Left lung (tissue), 10 donors: ENCODE measurements around the gene ALG12. TPM values are rescaled to one million over a fixed set of nuclear protein-coding genes. Genes with fewer than 3 reads are reported as not detected.

ENCODE experiments used
- ATAC-seq: fragments of 200-7000 bp; cut with Tn5 transposase; one replicate; pipeline ENCODE4 v1.9.1; 2020; ENCODE audit warnings: moderate library complexity
- DNase-seq, 4 donors: peaks; one replicate each; pipeline ENCODE4 v3.0.0-alpha.2; 2013 to 2020
- H3K27ac ChIP-seq, 2 donors: fragments of 200-600 bp; sonication (generic) in 1 of 2; one replicate each; pipeline versions ENCODE4 v1.5.0 to v1.8.0; 2020 to 2021
- H3K27me3 ChIP-seq, 2 donors: fragments of 200-600 bp; sonication (generic) in 1 of 2; one replicate each; pipeline versions ENCODE4 v1.5.0 to v1.8.0; 2020 to 2021
- H3K36me3 ChIP-seq, 2 donors: fragments of 200-600 bp; sonication (generic) in 1 of 2; one replicate each; pipeline versions ENCODE4 v1.5.0 to v1.8.0; 2020 to 2021
- H3K4me1 ChIP-seq, 2 donors: fragments of 200-600 bp; one replicate each; pipeline ENCODE4 v1.8.0; 2021
- H3K4me3 ChIP-seq, 2 donors: fragments of 200-600 bp; sonication (generic) in 1 of 2; one replicate each; pipeline versions ENCODE4 v1.5.0 to v1.8.0; 2020 to 2021; ENCODE audit warnings: mild to moderate bottlenecking in 1 of 2
- H3K9me3 ChIP-seq, 2 donors: fragments of 200-600 bp; sonication (generic) in 1 of 2; one replicate each; pipeline versions ENCODE4 v1.5.0 to v1.8.0; 2020 to 2021
- CTCF ChIP-seq, 2 donors: fragments of 200-600 bp; sonication (generic) in 1 of 2; IDR thresholded peaks; one replicate each; pipeline versions ENCODE4 v1.5.0 to v1.8.0; 2021; ENCODE audit warnings: antibody characterized with exemption in 2 of 2
- intact Hi-C, 2 donors: fragments of 100-400 bp; cut with DNase I; formaldehyde crosslinking; loops; one replicate each; pipeline versions ENCODE4 v1.11.2 to v1.14.2; 2022
- polyA plus RNA-seq, 6 donors: library from polyadenylated mRNA; unstranded; fragments of 120-200 nt; gene quantifications; one replicate each; pipeline ENCODE4 v1.2.1, GENCODE V29; 2013; ENCODE audit not compliant: insufficient read length in 6 of 6
- total RNA-seq, 2 donors: library from RNA; stranded (reverse); fragmentation: NEBNext Ultra II Directional; extraction: Animal tissue kit (Norgen Biotek cat#: 25700); gene quantifications; one replicate each; pipeline ENCODE4 v1.2.1, GENCODE V29; 2021
- donor health status: DM: no; HTN: yes; CAD: no.
- donor health status: DM: no; HTN: no; CAD: no.

Gene ALG12
- total and polyA plus RNA-seq, 8 donors: 16.4 to 35.2 (median 24.7) TPM

GRCh38 chr22:49883294-49883640 is 35.0 kb downstream of the ALG12 start:
- H3K4me3 ChIP-seq: no peak overlapping the region
- peaks cover 0 to 46% of the 10 kb centered on the region in 2 donors for H3K36me3 ChIP-seq
- H3K9me3 ChIP-seq: no peaks in the 10 kb centered on the region
- no peak overlapping the region for H3K27ac ChIP-seq
- H3K4me1 ChIP-seq: no peaks in the 10 kb centered on the region
- ATAC-seq (no peak), DNase-seq (no peak)
- intact Hi-C loops: no loop called here
- TF ChIP-seq CTCF (IDR thresholded peaks at IDR 0.05): no peak
- no peaks in the 10 kb centered on the region for H3K27me3 ChIP-seq

- no peak overlapping the region for H3K4me3 ChIP-seq
- ATAC-seq: no peak
These were observed 35.5 kb downstream of the ALG12 start for GRCh38 chr22:49882519-49883293.

DNA sequence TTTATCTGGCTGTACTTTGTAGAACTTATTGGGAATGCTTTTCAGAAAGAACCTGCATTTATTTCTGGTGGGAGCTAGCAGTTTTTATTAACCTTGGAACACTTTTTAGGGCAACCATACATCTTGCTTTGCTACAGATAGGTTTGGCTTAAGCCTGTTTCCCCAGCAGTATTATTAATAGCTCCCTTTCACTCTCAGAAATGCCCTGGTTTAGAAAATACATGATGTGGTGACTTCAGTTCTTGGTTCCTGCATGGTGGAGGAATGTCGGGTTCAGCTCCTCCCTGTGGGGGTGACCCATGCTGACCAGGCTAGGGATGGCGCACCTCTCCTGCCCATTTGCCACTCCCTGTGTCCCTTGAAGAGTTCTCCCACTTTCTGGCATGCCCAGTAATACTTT is 36.4 kb downstream of the ALG12 start:
- no peak overlapping the region for H3K27ac ChIP-seq
- intact Hi-C loops: no loop called here

More at GRCh38 chr22:49882519-49883293, 35.5 kb downstream of the ALG12 start:
- H3K27me3 ChIP-seq: no peaks in the 10 kb centered on the region
- H3K9me3 ChIP-seq: no peaks in the 10 kb centered on the region
- H3K27ac ChIP-seq: no peak overlapping the region
- TF ChIP-seq CTCF (IDR thresholded peaks at IDR 0.05): no peak
- H3K36me3 ChIP-seq: peaks cover 0 to 45% of the 10 kb centered on the region in 2 donors
- intact Hi-C loops: no loop called here
- no peak for DNase-seq
- H3K4me1 ChIP-seq: no peaks in the 10 kb centered on the region

GRCh38 chr22:49880281-49880680 is 38.0 kb downstream of the ALG12 start:
- Histone ChIP-seq H3K27me3 (no peaks in the 10 kb centered on the region), H3K4me3 (no peak overlapping the region), H3K27ac (no peak overlapping the region), H3K9me3 (no peaks in the 10 kb centered on the region), H3K36me3 (peaks cover 0 to 25% of the 10 kb centered on the region in 2 donors), H3K4me1 (no peaks in the 10 kb centered on the region)
- TF ChIP-seq CTCF (IDR thresholded peaks at IDR 0.05): no peak
- intact Hi-C loops: no loop called here
- no peak for DNase-seq
- no peak for ATAC-seq

More for the DNA sequence above, 36.4 kb downstream of the ALG12 start:
- DNase-seq (no peak), ATAC-seq (no peak)
- TF ChIP-seq CTCF (IDR thresholded peaks at IDR 0.05): no peak
- Histone ChIP-seq H3K36me3 (peaks cover 0 to 41% of the 10 kb centered on the region in 2 donors), H3K4me3 (no peak overlapping the region), H3K4me1 (no peaks in the 10 kb centered on the region), H3K9me3 (no peaks in the 10 kb centered on the region), H3K27me3 (no peaks in the 10 kb centered on the region)

DNA sequence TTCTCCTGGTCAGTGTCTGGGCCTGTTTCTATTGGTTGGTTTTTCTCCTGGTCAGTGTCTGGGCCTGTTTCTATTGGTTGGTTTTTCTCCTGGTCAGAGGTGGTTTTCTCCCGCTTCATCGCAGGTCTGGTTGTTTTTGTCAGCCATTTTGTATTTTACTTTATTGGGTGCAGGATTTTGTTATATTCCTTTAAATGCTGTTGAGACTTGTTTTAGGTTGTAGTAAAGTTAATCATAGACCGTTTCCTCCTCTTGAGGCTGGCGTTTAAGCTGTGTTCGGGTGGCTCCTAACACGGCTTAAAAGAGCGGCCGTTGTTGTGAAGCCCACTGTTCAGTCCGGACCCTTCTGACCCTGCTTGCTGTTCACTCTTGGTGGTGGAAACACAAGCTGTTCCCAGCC is 38.4 kb downstream of the ALG12 start:
- DNase-seq (no peak), ATAC-seq (no peak)
- Histone ChIP-seq H3K9me3 (no peaks in the 10 kb centered on the region), H3K4me3 (no peak overlapping the region), H3K27me3 (no peaks in the 10 kb centered on the region), H3K27ac (no peak overlapping the region), H3K36me3 (peaks cover 0 to 21% of the 10 kb centered on the region in 2 donors), H3K4me1 (no peaks in the 10 kb centered on the region)
- intact Hi-C loops: no loop called here
- no peak for TF ChIP-seq CTCF (IDR thresholded peaks at IDR 0.05)
